ENCODE measurements around the gene DMD. TPM values are rescaled to one million over a fixed set of nuclear protein-coding genes. Genes with fewer than 3 reads are reported as not detected.

Gene DMD
- total RNA-seq, 6 experiments from 2014 or later = 4.9 to 6.0 (median 5.5) TPM

- TF ChIP-seq, protein P1, sequence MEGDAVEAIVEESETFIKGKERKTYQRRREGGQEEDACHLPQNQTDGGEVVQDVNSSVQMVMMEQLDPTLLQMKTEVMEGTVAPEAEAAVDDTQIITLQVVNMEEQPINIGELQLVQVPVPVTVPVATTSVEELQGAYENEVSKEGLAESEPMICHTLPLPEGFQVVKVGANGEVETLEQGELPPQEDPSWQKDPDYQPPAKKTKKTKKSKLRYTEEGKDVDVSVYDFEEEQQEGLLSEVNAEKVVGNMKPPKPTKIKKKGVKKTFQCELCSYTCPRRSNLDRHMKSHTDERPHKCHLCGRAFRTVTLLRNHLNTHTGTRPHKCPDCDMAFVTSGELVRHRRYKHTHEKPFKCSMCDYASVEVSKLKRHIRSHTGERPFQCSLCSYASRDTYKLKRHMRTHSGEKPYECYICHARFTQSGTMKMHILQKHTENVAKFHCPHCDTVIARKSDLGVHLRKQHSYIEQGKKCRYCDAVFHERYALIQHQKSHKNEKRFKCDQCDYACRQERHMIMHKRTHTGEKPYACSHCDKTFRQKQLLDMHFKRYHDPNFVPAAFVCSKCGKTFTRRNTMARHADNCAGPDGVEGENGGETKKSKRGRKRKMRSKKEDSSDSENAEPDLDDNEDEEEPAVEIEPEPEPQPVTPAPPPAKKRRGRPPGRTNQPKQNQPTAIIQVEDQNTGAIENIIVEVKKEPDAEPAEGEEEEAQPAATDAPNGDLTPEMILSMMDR (IDR thresholded peaks at IDR 0.05) = no peak
- no peak overlapping the region for H3K27ac Mint-ChIP-seq
- no peaks in the 10 kb centered on the region; the same call in 1 of the 2 replicates for H3K27me3 Mint-ChIP-seq (ENCODE audit: insufficient read depth)
- no peaks in the 10 kb centered on the region for H3K36me3 Mint-ChIP-seq (ENCODE audit: low read depth)
- H3K9me3 Mint-ChIP-seq = peaks cover 15% of the 10 kb centered on the region
- DNase-seq = no peak
- no peak overlapping the region for H3K4me3 Mint-ChIP-seq
- no peaks in the 10 kb centered on the region for H3K4me1 Mint-ChIP-seq (ENCODE audit: low read depth)
These were observed 342.8 kb downstream of the DMD start for GRCh38 chrX:32868524-32868895.

- Mint-ChIP-seq H3K27ac (no peak overlapping the region), H3K4me1 (ENCODE audit: low read depth) (no peaks in the 10 kb centered on the region), H3K4me3 (no peak overlapping the region), H3K36me3 (ENCODE audit: low read depth) (no peaks in the 10 kb centered on the region), H3K27me3 (ENCODE audit: insufficient read depth) (no peaks in the 10 kb centered on the region; the same call in 1 of the 2 replicates), H3K9me3 (peaks cover 16% of the 10 kb centered on the region)
- no peak for DNase-seq
- TF ChIP-seq, protein P1 (IDR thresholded peaks at IDR 0.05) = no peak
These were observed 343.4 kb downstream of the DMD start for GRCh38 chrX:32867781-32868523.

- no peak overlapping the region for H3K4me3 Mint-ChIP-seq
- TF ChIP-seq, protein P1 (IDR thresholded peaks at IDR 0.05) = no peak
- no peak overlapping the region for H3K27ac Mint-ChIP-seq
- no peaks in the 10 kb centered on the region for H3K36me3 Mint-ChIP-seq (ENCODE audit: low read depth)
- no peak for DNase-seq
- H3K9me3 Mint-ChIP-seq = peaks cover 12% of the 10 kb centered on the region
- no peaks in the 10 kb centered on the region for H3K4me1 Mint-ChIP-seq (ENCODE audit: low read depth)
- H3K27me3 Mint-ChIP-seq (ENCODE audit: insufficient read depth) = no peaks in the 10 kb centered on the region
These were observed 359.1 kb downstream of the DMD start for GRCh38 chrX:32852203-32852602.

- Mint-ChIP-seq H3K36me3 (ENCODE audit: low read depth) (no peaks in the 10 kb centered on the region), H3K4me1 (ENCODE audit: low read depth) (no peaks in the 10 kb centered on the region), H3K27ac (no peak overlapping the region), H3K9me3 (peaks cover 11% of the 10 kb centered on the region), H3K4me3 (no peak overlapping the region), H3K27me3 (ENCODE audit: insufficient read depth) (no peaks in the 10 kb centered on the region)
- no peak for DNase-seq
- TF ChIP-seq, protein P1 (IDR thresholded peaks at IDR 0.05) = no peak
These were observed 359.8 kb downstream of the DMD start for GRCh38 chrX:32851556-32851955.

DNA sequence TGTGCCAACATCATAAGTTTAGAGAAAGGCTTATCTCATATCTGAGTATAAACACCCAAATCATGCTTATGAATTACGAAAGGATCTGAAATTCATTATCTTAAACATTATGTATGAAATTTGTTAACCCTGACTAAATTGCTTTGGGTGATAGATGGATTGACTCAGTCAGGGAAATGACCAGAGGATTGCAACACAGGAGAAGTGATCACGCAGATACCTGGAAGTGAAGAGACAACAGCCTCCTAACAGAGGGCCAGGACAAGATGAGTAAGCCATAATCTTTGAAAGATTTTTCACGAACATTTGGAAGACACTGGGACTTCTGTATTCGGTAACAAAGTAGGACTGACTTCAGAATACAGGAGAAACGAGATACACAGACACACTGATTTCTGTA is 363.4 kb downstream of the DMD start:
- Mint-ChIP-seq H3K27ac (no peak overlapping the region), H3K27me3 (ENCODE audit: insufficient read depth) (no peaks in the 10 kb centered on the region), H3K4me1 (ENCODE audit: low read depth) (no peaks in the 10 kb centered on the region), H3K4me3 (no peak overlapping the region), H3K9me3 (no peaks in the 10 kb centered on the region; the same call in none of the 2 replicates), H3K36me3 (ENCODE audit: low read depth) (no peaks in the 10 kb centered on the region; the same call in 1 of the 2 replicates)
- no peak for DNase-seq
- TF ChIP-seq, protein P1 (IDR thresholded peaks at IDR 0.05) = no peak

All from HFFc6 (cell line).